ENCODE data around the gene AIDA. TPM values are rescaled to one million over a fixed set of nuclear protein-coding genes. Genes with fewer than 3 reads are reported as not detected.

The AIDA gene
- total RNA-seq, 2 experiments from 2014 or later: 9.0 to 24.1 TPM

DNA sequence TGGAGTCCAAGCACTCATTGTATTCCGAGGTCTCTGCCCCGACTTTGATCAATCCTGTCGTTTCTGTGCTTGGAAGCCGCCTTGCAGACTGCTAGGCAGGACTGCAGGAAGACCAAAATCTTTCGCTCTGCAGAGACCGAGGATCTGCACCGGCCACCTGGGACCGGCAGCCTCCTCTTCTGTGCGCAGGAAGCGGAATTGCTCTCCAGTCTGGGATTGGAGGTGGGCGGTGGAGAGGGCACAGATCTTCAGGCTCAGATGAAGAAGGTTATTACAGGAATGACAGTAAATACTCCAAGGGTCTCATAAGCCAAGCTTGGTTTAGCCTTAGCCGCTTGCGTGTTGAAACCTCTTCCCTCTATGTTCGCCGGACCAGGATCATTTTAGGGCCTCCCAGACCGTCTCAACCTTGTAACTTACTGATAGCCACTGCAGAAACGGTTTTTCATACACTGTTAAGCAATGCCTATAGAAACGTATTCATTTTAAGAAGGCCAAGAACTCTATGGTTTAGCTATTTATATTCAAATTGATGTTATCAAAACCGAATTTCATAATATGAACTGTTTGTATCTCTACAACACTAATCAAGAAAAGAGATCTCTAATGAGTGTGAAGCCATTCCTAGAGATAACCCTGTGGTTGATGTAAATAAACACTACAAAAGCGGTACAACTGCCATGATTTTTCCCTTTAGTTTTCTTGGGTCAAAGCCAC lies 93.3 kb downstream of the AIDA start:
- Histone ChIP-seq H3K36me3 (ENCODE audit: insufficient read depth, low read length) (no peaks in the 10 kb centered on the region), H3K4me1 (ENCODE audit: insufficient read depth, low read length, poor library complexity, severe bottlenecking) (peaks cover 13% of the 10 kb centered on the region), H4K20me1 (ENCODE audit: insufficient read depth, low read length) (no peaks in the 10 kb centered on the region), H3K9me3 (ENCODE audit: low read length) (no peaks in the 10 kb centered on the region), H3K27ac (ENCODE audit: low read depth, low read length, poor library complexity, severe bottlenecking) (no peak overlapping the region), H3K4me3 (ENCODE audit: low read depth, low read length, poor library complexity, severe bottlenecking) (peak overlapping the region; percentile 95), H3K79me2 (ENCODE audit: insufficient read depth, low read depth, low read length) (no peaks in the 10 kb centered on the region), H2AFZ (ENCODE audit: low read length) (peak overlapping the region; percentile 79; the same call in 1 of the 2 replicates), H3K4me2 (ENCODE audit: low read length) (peak overlapping the region; percentile 75), H3K9me2 (ENCODE audit: insufficient read depth, low read length) (no peaks in the 10 kb centered on the region)
- TF ChIP-seq EZH2phosphoT487 (IDR thresholded peaks at IDR 0.05; ENCODE audit: borderline replicate concordance, low read depth, low read length): no peak
- TF ChIP-seq, protein P1, sequence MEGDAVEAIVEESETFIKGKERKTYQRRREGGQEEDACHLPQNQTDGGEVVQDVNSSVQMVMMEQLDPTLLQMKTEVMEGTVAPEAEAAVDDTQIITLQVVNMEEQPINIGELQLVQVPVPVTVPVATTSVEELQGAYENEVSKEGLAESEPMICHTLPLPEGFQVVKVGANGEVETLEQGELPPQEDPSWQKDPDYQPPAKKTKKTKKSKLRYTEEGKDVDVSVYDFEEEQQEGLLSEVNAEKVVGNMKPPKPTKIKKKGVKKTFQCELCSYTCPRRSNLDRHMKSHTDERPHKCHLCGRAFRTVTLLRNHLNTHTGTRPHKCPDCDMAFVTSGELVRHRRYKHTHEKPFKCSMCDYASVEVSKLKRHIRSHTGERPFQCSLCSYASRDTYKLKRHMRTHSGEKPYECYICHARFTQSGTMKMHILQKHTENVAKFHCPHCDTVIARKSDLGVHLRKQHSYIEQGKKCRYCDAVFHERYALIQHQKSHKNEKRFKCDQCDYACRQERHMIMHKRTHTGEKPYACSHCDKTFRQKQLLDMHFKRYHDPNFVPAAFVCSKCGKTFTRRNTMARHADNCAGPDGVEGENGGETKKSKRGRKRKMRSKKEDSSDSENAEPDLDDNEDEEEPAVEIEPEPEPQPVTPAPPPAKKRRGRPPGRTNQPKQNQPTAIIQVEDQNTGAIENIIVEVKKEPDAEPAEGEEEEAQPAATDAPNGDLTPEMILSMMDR (conservative IDR thresholded peaks at IDR 0.05; ENCODE audit: low read length): no peak
- peak; percentile 22 for DNase-seq (ENCODE audit: low spot score)
- ChIA-PET POLR2A (interaction anchor here (0.6 to 1.7 kb wide), 6 partner anchors 12 to 94 kb away, joined by 3 to 8 read pairs (median 4); partner anchors contain the start of gene BROX), CTCF (ENCODE audit: unreplicated experiment) (interaction anchor here (0.7 to 1.0 kb wide), 2 partner anchors 15 to 1850 kb away, joined by 3 read pairs; no protein-coding TSS in a partner anchor)
- intact Hi-C loops (cut with micrococcal nuclease; ENCODE audit: unreplicated experiment): no loop called here
- BruUV-seq (replicated peaks): TSS peak; percentile 60

Other genes with a start within 250 kb of the AIDA start
- gene HHIPL2, start 164.4 kb downstream of the AIDA start, total RNA-seq (2014; rRNA removed; shearing (Covaris generic)): 0.92 TPM in 1 of 2 replicates, not detected in the other
- not detected in 2 replicates for gene HHIPL2, start 164.4 kb downstream of the AIDA start, total RNA-seq (2022)
- 10.9 and 13.3 TPM in 2 replicates for gene TAF1A, start 122.6 kb downstream of the AIDA start, total RNA-seq (2014; rRNA removed; shearing (Covaris generic))
- gene TAF1A, start 122.6 kb downstream of the AIDA start, total RNA-seq (2022): 18.3 and 19.2 TPM in 2 replicates
- gene MIA3, start 94.4 kb downstream of the AIDA start, total RNA-seq (2014; rRNA removed; shearing (Covaris generic)): 23.5 and 30.7 TPM in 2 replicates
- 56.5 and 57.1 TPM in 2 replicates for gene MIA3, start 94.4 kb downstream of the AIDA start, total RNA-seq (2022)
- gene BROX, start 73 bp upstream of the AIDA start, total RNA-seq (2014; rRNA removed; shearing (Covaris generic)): 21.4 and 22.3 TPM in 2 replicates
- gene BROX, start 73 bp upstream of the AIDA start, total RNA-seq (2022): 34.0 and 37.9 TPM in 2 replicates
- gene FAM177B, start 24.7 kb upstream of the AIDA start, total RNA-seq (2014; rRNA removed; shearing (Covaris generic)): not detected in 2 replicates
- not detected in 2 replicates for gene FAM177B, start 24.7 kb upstream of the AIDA start, total RNA-seq (2022)
- gene DISP1, start 102.5 kb upstream of the AIDA start, total RNA-seq (2014; rRNA removed; shearing (Covaris generic)): 1.1 and 1.2 TPM in 2 replicates
- gene DISP1, start 102.5 kb upstream of the AIDA start, total RNA-seq (2022): 0.48 and 0.89 TPM in 2 replicates